Neuron (in vitro differentiated cells): ENCODE data around the gene CORT.
"Not testable (repeated sequence)": the region's sequence is repeated elsewhere in the genome, so short reads cannot be mapped to it uniquely, and the experiment has no call there.

Source experiments
- H2AFZ ChIP-seq: one replicate; pipeline ENCODE4 v1.6.1; 2013; ENCODE audit warnings: low read depth, mild to moderate bottlenecking, inconsistent platforms, low read length, moderate library complexity
- H3K27me3 ChIP-seq: one replicate; pipeline ENCODE4 v1.6.1; 2013; ENCODE audit warnings: low read length; ENCODE audit not compliant: insufficient read depth
- H3K36me3 ChIP-seq: one replicate; pipeline ENCODE4 v1.6.1; 2013; ENCODE audit warnings: low read length; ENCODE audit not compliant: insufficient read depth
- H3K4me1 ChIP-seq: one replicate; pipeline ENCODE4 v1.6.1; 2013; ENCODE audit warnings: low read length; ENCODE audit not compliant: insufficient read depth
- H3K4me3 ChIP-seq: 2 replicates; pipeline ENCODE4 v1.5.1; 2013; ENCODE audit warnings: mild to moderate bottlenecking, low read length, moderate library complexity
- H3K9me3 ChIP-seq: one replicate; pipeline ENCODE4 v1.6.1; 2013; ENCODE audit warnings: low read length

Gene CORT

GRCh38 chr1:10472220-10473144 is 22.7 kb downstream of the CORT start, which contains the start of gene DFFA:
Gene DFFA (minus strand): TSS chr1:10472529. CDS start chr1:10472458, 71 bp downstream.
- Histone ChIP-seq H2AFZ (peak within 1 kb of the TSS; percentile 79), H3K9me3 (no peaks in the 10 kb centered on the region), H3K27me3 (no peaks in the 10 kb centered on the region), H3K4me1 (peaks cover 18% of the 10 kb centered on the region), H3K36me3 (peaks cover 15% of the 10 kb centered on the region), H3K4me3 (peak within 1 kb of the TSS; percentile 75)

DNA sequence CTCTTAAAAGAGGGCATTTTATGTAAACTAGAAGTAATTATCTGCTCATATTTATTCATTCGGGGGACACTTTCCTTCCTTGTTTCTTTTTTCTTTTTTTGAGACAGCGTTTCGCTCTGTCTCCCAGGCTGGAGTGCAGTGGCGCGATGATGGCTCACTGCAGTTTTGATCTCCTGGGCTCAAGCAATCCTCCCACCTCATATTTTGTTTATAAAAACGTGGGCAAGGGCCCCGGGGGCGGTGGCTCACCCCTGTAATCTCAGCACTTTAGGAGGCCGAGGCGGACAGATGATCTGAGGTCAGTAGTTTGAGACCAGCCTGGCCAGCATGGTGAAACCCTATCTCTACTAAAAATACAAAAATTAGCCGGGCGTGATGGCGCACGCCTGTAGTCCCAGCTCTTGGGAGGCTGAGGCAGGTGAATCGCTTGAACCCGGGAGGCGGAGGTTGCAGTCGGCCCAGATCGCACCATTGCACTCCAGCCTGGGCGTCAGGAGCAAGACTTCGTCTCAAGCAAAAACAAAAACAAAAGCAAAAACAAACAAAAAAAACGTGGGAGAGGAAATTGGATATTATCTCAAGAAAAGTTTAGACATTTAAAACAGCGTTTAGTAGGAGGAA is 23.4 kb downstream of the CORT start:
- no peaks in the 10 kb centered on the region for H3K27me3 ChIP-seq
- H3K4me1 ChIP-seq: peaks cover 18% of the 10 kb centered on the region
- H2AFZ ChIP-seq: peak overlapping the region; percentile 79
- H3K36me3 ChIP-seq: peaks cover 8% of the 10 kb centered on the region
- no peak overlapping the region for H3K4me3 ChIP-seq
- H3K9me3 ChIP-seq: no peaks in the 10 kb centered on the region

DNA sequence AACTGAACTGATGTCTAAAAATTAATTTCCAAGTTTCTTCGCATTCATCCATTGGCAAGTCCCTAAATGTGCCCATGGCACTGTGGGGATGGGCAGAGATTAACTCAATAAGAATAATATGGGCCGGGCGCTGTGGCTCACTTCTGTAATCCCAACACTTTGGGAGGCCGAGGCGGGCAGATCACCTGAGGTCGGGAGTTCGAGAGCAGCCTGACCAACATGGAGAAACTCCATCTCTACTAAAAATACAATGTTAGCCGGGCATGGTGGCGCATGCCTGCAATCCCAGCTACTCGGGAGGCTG is 24.4 kb downstream of the CORT start:
- H3K27me3 ChIP-seq, H3K36me3 ChIP-seq, H3K9me3 ChIP-seq: not testable (repeated sequence)
- peak overlapping the region; percentile 70 for H3K4me3 ChIP-seq
- peak overlapping the region; percentile 39 for H2AFZ ChIP-seq
- H3K4me1 ChIP-seq: peaks cover 18% of the 10 kb centered on the region

GRCh38 chr1:10474613-10475507 is 25.0 kb downstream of the CORT start, which contains the start of gene PEX14:
Gene PEX14 (plus strand): TSS chr1:10474950. CDS start chr1:10474967, 17 bp downstream.
- peaks cover 4% of the 10 kb centered on the region for H3K36me3 ChIP-seq
- peak within 1 kb of the TSS; percentile 39 for H2AFZ ChIP-seq
- H3K9me3 ChIP-seq: no peaks in the 10 kb centered on the region
- H3K4me3 ChIP-seq: peak within 1 kb of the TSS; percentile 70
- peaks cover 18% of the 10 kb centered on the region for H3K4me1 ChIP-seq
- no peaks in the 10 kb centered on the region for H3K27me3 ChIP-seq

- Histone ChIP-seq H3K36me3 (peaks cover 4% of the 10 kb centered on the region), H2AFZ (peak overlapping the region; percentile 33), H3K4me1 (peaks cover 18% of the 10 kb centered on the region), H3K27me3 (no peaks in the 10 kb centered on the region), H3K4me3 (peak overlapping the region; percentile 70), H3K9me3 (no peaks in the 10 kb centered on the region)
Observed at GRCh38 chr1:10475510-10475909, 25.7 kb downstream of the CORT start.

DNA sequence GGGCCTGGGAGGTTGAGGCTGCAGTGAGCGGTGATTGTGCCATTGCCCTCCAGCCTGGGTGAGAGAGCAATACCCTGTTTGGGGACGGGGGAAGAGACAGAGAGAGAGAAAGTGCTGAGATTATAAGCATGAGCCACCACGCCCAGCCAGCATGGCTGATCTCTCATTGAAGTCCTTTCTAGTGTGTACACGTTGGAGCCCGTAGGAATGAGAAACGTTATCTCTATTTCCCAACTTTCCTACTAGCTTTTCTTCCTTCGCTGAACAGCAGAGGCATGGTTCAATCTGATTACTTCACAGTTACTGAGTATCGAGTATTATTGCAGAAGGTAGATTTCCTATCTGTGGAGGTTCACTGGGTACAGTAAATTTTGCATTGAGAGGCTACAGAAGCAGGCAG is 29.5 kb downstream of the CORT start:
- H3K4me1 ChIP-seq: peaks cover 12% of the 10 kb centered on the region

GRCh38 chr1:10480614-10481013 is 30.8 kb downstream of the CORT start:
- H2AFZ ChIP-seq: no peak overlapping the region
- H3K27me3 ChIP-seq: no peaks in the 10 kb centered on the region
- no peak overlapping the region for H3K4me3 ChIP-seq
- H3K4me1 ChIP-seq: peaks cover 8% of the 10 kb centered on the region
- H3K9me3 ChIP-seq: no peaks in the 10 kb centered on the region
- H3K36me3 ChIP-seq: peaks cover 8% of the 10 kb centered on the region

More for the DNA sequence above, 29.5 kb downstream of the CORT start:
- H3K27me3 ChIP-seq: no peaks in the 10 kb centered on the region
- H3K36me3 ChIP-seq: peaks cover 7% of the 10 kb centered on the region
- H3K9me3 ChIP-seq: no peaks in the 10 kb centered on the region
- no peak overlapping the region for H2AFZ ChIP-seq
- no peak overlapping the region for H3K4me3 ChIP-seq

DNA sequence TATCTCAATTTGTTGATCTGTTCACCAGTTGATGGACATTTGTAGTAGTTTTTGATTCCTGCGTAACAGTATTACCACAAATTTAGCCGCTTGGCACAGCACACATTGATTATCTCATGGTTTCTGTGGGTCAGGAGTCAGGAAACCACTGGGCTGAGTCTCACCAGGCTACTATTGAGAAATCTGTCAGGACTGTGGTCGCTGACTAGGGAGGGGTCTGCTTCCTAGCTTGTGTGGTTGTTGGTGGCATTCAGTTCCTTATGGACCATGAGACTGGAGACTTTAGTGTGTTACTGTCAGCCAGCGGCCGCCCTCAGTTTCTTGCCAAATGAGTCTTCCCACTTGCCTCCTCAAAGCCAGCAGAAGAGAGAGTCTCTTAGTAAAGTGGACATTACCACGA is 34.7 kb downstream of the CORT start:
- H3K36me3 ChIP-seq: peaks cover 6% of the 10 kb centered on the region
- H3K9me3 ChIP-seq: no peaks in the 10 kb centered on the region
- H3K4me3 ChIP-seq: no peak overlapping the region
- H3K27me3 ChIP-seq: no peaks in the 10 kb centered on the region
- peaks cover 4% of the 10 kb centered on the region for H3K4me1 ChIP-seq
- no peak overlapping the region for H2AFZ ChIP-seq

- H3K4me3 ChIP-seq: no peak overlapping the region
- no peaks in the 10 kb centered on the region for H3K27me3 ChIP-seq
- no peak overlapping the region for H2AFZ ChIP-seq
- peaks cover 26% of the 10 kb centered on the region for H3K4me1 ChIP-seq
- no peaks in the 10 kb centered on the region for H3K9me3 ChIP-seq
- peaks cover 2% of the 10 kb centered on the region for H3K36me3 ChIP-seq
Observed at GRCh38 chr1:10489291-10490055, 39.6 kb downstream of the CORT start.

DNA sequence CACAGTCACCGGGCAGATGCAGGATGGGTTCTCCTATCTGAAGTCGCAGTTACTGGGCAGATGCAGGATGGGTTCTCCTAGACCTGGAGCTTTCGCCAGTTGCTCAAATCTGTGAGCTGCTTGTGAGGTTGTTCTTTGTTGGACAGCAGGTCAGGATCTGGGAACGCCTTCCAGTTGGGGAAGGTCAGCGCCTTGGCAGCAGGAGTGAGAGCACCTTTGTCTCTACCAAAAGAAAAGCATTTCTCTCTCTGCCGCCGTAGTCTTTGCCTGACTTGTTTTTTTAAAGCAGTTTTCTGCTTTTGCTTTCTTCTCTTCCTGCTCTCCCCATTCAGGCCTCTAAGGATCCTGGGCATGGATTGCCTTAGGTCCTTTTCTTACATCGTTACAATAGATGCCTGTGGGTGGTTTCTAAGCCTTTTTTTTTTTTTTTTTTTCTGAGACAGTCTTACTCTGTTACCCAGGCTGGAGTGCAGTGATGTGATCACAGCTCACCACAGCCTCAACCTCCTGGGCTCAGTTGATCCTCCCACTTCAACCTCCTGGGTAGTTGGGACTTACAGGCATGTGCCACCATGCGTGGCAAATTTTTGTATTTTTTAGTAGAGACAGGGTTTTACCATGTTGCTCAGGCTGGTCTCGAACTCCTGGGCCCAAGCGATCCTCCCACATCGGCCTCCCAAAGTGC is 40.6 kb downstream of the CORT start:
- peaks cover 36% of the 10 kb centered on the region for H3K4me1 ChIP-seq
- no peaks in the 10 kb centered on the region for H3K9me3 ChIP-seq
- peaks cover under 1% of the 10 kb centered on the region for H3K36me3 ChIP-seq
- H3K27me3 ChIP-seq: no peaks in the 10 kb centered on the region
- peak overlapping the region; percentile 3 for H3K4me3 ChIP-seq
- no peak overlapping the region for H2AFZ ChIP-seq

- Histone ChIP-seq H2AFZ (no peak overlapping the region), H3K27me3 (no peaks in the 10 kb centered on the region), H3K9me3 (no peaks in the 10 kb centered on the region), H3K4me1 (peaks cover 41% of the 10 kb centered on the region), H3K36me3 (peaks cover 8% of the 10 kb centered on the region), H3K4me3 (no peak overlapping the region)
Observed at GRCh38 chr1:10494418-10494753, 44.6 kb downstream of the CORT start.
